Adrenal gland (tissue), 5 donors: Measurements from ENCODE around the gene SEMA3E.

Experiments
- CTCF ChIP-seq, 6 experiments: fragments of 450-650 bp in 4 of 6; fragments of 200-600 bp in 2 of 6; sonication (generic) in 1 of 6; IDR thresholded peaks; 1 replicate in 5 of 6; 2 replicates in 1 of 6; pipeline versions ENCODE4 v1.5.1 to v1.8.0; 2016 to 2021; ENCODE audit warnings: antibody characterized with exemption in 6 of 6, mild to moderate bottlenecking in 2 of 6, moderate library complexity in 1 of 6
- POLR2A ChIP-seq, 2 donors: fragments of 450-650 bp; IDR thresholded peaks; one replicate each; pipeline ENCODE4 v1.6.1; 2017; ENCODE audit warnings: antibody characterized with exemption in 2 of 2, mild to moderate bottlenecking in 2 of 2, moderate library complexity in 1 of 2
- donor health status: DM: no; HTN: no; CAD: no.

- TF ChIP-seq CTCF (IDR thresholded peaks at IDR 0.05) (peak in 1 of 6 experiments; percentile 10), POLR2A (IDR thresholded peaks at IDR 0.05) (no peak)
Observed at GRCh38 chr7:83365746-83366145, 283.2 kb downstream of the SEMA3E start.
